GM12875 (cell line): ENCODE results near the gene CLEC10A.
"Not testable (repeated sequence)": the region's sequence is repeated elsewhere in the genome, so short reads cannot be mapped to it uniquely, and the experiment has no call there.

ENCODE experiments used
- H3K4me3 ChIP-seq: one replicate; pipeline ENCODE4 v1.5.1; 2011; ENCODE audit warnings: low read depth, low read length, control low read depth
- CTCF ChIP-seq: IDR thresholded peaks from 2 replicates; pipeline ENCODE4 v1.5.1; 2011; ENCODE audit warnings: low read depth, mild to moderate bottlenecking, control low read depth, inconsistent platforms, low read length, moderate library complexity, borderline replicate concordance; ENCODE audit not compliant: insufficient read depth

Gene CLEC10A

GRCh38 chr17:7107795-7108559 lies 27.9 kb upstream of the CLEC10A start:
- no peak for TF ChIP-seq CTCF
- no peak overlapping the region for H3K4me3 ChIP-seq

DNA sequence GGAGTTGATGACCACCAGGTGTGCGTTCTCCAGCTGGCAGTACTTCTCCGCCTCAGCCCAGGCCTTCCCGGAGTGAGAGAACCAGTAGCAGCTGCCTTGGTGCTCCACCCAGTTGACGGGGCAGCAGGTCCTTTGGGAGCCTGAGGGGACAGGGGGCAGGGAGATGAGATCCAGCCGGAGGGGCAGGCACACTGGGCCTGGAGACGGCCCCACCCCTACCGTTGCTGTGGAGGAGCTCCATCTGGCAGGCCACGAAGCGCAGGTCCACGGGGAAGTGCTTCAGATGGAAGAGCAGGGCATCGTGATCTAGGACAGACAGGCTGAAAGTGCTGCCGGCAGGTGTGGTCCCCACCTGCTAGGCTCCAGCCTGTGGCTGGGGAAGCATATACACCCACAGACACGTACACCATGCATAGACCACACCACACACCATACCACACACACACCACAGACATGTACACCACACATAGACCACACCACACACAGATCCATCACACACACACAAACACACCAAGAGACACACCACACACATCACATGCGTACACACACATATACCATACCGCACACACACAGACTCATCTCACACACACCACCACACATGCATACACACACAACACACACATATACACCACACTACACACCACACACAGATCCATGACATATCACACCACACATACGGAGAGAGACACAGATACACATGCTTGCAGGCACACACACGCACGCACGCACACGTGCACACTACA lies 27.1 kb upstream of the CLEC10A start:
- H3K4me3 ChIP-seq: no peak overlapping the region
- TF ChIP-seq CTCF: no peak

DNA sequence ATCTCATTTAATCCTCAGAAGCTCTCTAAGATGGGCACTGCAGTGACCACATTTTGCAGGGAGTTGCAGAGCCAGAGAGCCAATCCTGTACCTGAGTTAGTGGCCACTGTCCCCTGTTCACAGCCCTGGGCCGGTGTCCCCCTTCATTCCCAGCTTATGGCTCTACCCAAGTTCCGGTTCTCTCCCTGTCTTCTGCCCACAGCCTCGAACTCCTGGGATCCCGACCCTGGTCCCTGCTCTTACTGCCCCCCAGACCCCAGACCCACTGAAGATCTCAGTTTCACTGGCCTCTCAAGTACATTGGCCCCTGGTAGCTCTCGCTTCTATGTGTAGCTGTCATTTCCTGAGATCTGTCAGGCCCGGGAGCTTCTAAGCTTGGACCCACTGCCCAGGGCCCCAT lies 22.4 kb upstream of the CLEC10A start:
- no peak for TF ChIP-seq CTCF
- H3K4me3 ChIP-seq: no peak overlapping the region

DNA sequence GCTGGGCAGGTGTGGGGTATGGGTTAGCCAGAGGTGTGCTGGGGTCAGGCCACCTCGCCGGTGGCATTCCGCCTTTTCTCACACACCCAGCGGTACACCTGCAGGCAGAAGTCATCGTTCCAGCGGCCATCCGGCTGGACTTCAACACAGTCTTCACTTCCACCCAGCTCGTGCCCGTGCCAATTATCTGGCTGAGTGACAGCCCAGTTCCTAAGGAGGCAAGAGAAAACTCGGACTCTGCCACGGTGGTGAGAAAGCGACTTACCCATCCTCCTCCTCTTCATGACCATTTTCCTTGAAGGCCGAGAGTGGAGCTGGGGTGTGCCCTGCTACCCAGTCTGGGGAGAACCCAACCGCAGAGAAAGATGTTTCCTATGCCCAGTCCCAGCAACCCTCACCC lies 21.5 kb upstream of the CLEC10A start:
- H3K4me3 ChIP-seq: no peak overlapping the region
- no peak for TF ChIP-seq CTCF

GRCh38 chr17:7100641-7101379 lies 20.8 kb upstream of the CLEC10A start:
- H3K4me3 ChIP-seq: not testable (repeated sequence)

GRCh38 chr17:7098802-7099459 lies 18.9 kb upstream of the CLEC10A start:
- no peak for TF ChIP-seq CTCF
- no peak overlapping the region for H3K4me3 ChIP-seq

DNA sequence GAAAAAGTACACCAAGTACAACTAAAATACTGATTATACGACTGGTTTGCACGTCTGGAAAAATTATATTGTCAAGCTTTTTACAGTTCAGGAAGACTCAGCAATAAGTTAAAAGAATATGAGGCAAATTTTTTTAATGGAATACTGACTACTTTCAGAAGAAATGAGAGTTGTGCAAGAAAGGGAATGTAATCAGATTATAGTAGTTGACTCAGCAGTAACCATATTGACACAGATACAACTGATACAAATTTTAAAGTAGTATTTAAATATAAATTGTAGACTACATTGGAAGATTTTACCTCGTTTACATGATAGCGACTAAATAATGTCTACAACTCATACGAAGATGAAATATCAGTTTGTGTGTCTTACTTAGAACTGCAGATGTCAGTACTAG lies 17.9 kb upstream of the CLEC10A start:
- no peak overlapping the region for H3K4me3 ChIP-seq
- no peak for TF ChIP-seq CTCF
